Activated T-cell treated with anti-CD3 and anti-CD28 coated beads for 48 hours (primary cell): Measurements from ENCODE around the gene ZACN.
"Not testable (repeated sequence)": the region's sequence is repeated elsewhere in the genome, so short reads cannot be mapped to it uniquely, and the experiment has no call there.

Source experiments
- DNase-seq: peaks from one replicate; pipeline ENCODE4 v3.0.0-alpha.2; 2020; ENCODE audit warnings: low read depth

Gene ZACN

GRCh38 chr17:76078860-76079534 is at the start of gene ZACN:
TSS of gene ZACN (plus strand) at chr17:76079182. CDS start at chr17:76079265, 83 bp downstream.
- DNase-seq = no peak

GRCh38 chr17:76032073-76032779 is 46.8 kb upstream of the ZACN start:
- no peak for DNase-seq

- DNase-seq = no peak
Measured at GRCh38 chr17:76032780-76033108, 46.2 kb upstream of the ZACN start.

GRCh38 chr17:76033139-76033538 is 45.8 kb upstream of the ZACN start:
- DNase-seq = no peak

GRCh38 chr17:76034428-76035350 is 44.3 kb upstream of the ZACN start:
- no peak for DNase-seq

GRCh38 chr17:76036497-76037261 is 42.3 kb upstream of the ZACN start:
- no peak for DNase-seq

GRCh38 chr17:76038050-76038449 is 40.9 kb upstream of the ZACN start:
- DNase-seq = no peak

- no peak for DNase-seq
Measured at GRCh38 chr17:76039121-76039520, 39.9 kb upstream of the ZACN start.

- DNase-seq = no peak
Measured at GRCh38 chr17:76040376-76040775, 38.6 kb upstream of the ZACN start.

GRCh38 chr17:76042868-76043267 is 36.1 kb upstream of the ZACN start:
- DNase-seq = not testable (repeated sequence)

- not testable (repeated sequence) for DNase-seq
Measured at GRCh38 chr17:76044475-76045007, 34.4 kb upstream of the ZACN start.

- no peak for DNase-seq
Measured at GRCh38 chr17:76046064-76046463, 32.9 kb upstream of the ZACN start.

GRCh38 chr17:76048025-76048605 is 30.9 kb upstream of the ZACN start:
- DNase-seq = no peak

GRCh38 chr17:76048711-76049110 is 30.3 kb upstream of the ZACN start:
- no peak for DNase-seq

- DNase-seq = no peak
Measured at GRCh38 chr17:76049239-76049638, 29.7 kb upstream of the ZACN start.

GRCh38 chr17:76049836-76050537 is 29.0 kb upstream of the ZACN start:
- no peak for DNase-seq

GRCh38 chr17:76050538-76051467 is 28.2 kb upstream of the ZACN start:
- DNase-seq = no peak

GRCh38 chr17:76051561-76051960 is 27.4 kb upstream of the ZACN start:
- DNase-seq = no peak

- no peak for DNase-seq
Measured at GRCh38 chr17:76053246-76054111, 25.5 kb upstream of the ZACN start.
